ENCODE measurements around the gene TAF8.
A peak's percentile ranks its signal among the peaks of the same experiment; 100 is the strongest.

Gene TAF8

GRCh38 chr6:42125663-42126062 is 75.3 kb downstream of the TAF8 start:
- no peak for DNase-seq

- DNase-seq, result no peak
Measured at GRCh38 chr6:42128460-42129359, 78.4 kb downstream of the TAF8 start.

DNA sequence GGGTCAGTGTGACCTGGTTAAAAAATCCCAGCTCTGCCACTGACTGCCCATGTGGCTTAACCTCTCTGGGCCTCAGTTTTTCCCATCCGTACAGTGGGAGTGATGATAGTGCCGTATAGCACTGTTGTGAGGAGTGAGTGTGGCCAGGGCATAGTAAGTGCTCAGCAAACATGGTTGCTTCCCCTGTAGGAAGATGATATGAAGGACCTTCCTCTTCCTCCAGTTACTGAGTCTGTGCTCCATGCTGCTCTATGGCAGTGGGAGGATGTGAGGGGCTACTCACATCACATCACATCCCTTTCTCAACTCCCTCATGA is 79.0 kb downstream of the TAF8 start:
- no peak for DNase-seq

DNA sequence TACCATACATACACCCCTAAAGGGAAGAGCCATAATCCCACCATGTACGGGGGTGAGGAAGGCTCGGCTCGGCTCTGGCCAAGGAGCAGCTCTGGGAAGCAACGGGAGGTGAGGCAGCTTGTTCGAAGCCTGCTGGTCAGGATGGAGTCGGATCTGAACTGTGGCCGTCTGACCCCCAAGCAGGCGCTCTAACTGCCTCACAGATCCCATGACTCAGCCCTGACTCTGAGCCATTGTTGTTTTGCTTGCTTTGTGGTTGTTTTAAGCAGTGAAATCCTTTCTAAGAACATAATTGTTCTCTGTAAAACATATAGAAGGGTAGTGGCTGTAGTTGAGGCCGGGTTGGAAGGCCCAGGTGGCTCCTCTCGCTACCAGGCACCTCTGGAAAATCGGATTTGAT is 81.2 kb downstream of the TAF8 start:
- DNase-seq, result no peak

DNA sequence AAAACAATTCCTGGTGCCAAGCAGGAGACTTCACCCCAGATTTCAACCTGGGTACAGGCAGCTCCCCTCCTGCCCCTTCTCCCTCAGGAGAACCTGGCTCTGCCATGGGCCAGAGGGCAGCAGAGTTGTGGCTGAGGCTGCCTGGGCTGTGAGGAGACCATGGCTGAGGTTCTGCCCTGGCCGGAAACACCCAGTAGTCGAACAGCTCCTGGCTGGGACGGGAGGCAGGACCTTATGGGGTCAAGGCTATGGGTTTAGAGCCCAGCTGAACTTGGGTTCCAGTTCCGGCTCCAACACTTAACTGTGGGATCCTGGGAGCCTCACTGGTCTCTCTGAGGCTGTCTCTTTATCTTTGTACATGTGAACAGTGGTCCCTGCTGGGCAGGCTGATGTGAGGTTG is 83.6 kb downstream of the TAF8 start:
- DNase-seq, result no peak

- DNase-seq, result no peak
Measured at GRCh38 chr6:42135161-42135560, 84.8 kb downstream of the TAF8 start.

DNA sequence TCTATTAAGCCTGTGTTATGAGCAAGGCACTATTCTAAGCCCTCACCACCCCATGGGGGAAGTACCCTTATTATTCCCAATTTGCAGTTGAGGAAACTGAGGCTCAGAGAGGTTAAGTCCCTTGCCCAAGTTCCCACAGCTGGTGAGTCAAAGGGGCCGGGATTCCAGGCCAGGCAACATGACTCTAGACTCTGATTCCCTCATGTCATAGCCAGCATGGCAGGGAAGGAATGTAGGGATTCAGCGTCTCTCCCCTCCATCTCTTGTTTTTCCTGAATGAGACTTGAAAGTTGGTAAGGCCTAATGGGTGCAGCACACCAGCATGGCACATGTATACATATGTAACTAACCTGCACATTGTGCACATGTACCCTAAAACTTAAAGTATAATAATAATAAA is 85.4 kb downstream of the TAF8 start:
- DNase-seq, result no peak

GRCh38 chr6:42136508-42137193 is 86.3 kb downstream of the TAF8 start:
- peak in 1 of 2 experiments; percentile 4 for DNase-seq

All from AML-193 (cell line).